ENCODE measurements around the gene ADGRA1.

Gene ADGRA1

GRCh38 chr10:133154996-133155778 lies 67.5 kb downstream of the ADGRA1 start:
- DNase-seq, result no peak

DNA sequence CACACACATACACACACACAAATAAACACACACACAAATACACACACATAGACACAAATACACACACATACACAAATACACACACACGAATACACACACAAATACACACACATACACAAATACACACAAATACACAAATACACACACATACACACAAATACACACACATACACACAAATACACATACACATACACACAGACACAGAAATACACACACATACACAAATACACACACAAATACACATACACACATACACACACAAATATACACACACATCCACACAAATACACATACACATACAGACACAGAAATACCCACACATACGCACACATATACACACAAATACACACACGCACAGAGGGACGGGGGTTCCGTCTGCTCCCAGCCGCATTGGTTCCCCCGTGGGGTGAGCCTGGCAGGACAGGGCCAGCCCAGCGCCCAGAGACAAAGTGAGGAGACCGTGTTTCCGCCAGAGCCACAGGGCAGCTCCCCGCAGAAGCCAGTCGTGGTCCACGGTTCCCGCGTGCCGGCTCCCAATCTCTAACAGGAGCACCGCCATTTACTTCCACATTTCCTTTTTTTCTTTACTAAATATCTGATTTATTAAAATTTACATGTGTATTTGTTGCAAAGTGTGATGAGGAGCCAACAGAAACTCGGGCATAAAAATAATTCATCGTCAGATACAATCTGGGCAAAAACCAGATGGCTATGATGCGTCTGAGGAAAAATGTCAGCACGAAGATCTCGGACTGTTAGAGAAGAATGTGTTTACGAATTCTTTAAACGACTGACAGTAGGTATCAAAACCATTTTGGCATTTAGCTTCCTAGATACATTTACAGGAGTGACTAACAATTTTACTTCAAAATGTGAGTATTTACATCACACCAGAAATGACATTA lies 69.2 kb downstream of the ADGRA1 start:
- no peak for DNase-seq

DNA sequence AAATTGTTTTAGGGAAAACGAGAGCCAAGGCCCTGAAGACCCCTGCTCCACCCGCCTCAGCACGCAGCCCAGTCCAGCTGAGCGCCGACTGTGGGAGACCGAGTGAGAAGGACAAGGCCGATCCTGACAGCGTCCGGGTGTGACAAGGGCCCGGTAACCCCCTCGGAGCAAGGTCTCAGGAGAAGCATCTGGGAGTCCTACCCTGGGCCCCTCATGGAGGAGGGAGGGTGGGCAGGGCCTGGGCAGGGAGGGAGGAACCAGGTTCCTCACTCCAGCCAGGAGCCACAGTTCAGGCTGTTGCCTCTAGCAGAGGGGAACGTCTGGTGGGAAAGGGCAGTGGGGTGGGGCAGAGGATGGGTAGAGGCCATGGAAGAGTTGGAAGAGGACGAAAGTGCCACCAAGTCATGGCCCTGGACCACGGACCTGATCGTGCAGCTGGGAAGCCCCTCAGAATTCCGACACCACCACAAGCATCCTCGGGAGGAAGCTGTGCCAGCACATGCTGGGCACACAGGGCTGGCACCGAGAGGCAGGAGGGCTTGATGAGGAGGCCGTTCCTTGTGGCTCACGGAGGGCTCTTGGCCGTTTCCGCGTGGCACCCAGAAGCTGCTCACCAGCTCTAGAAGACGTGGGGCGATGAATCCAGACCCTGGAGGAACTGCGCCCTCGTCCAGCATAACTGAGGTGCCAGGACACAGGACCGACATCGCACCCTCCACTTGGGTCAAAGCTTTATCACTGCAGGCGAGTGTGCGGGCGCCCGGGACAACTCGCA lies 70.1 kb downstream of the ADGRA1 start:
- no peak for DNase-seq

- DNase-seq, result no peak
Measured at GRCh38 chr10:133158437-133158755, 70.7 kb downstream of the ADGRA1 start.

- no peak for DNase-seq
Measured at GRCh38 chr10:133158756-133159610, 71.3 kb downstream of the ADGRA1 start.

GRCh38 chr10:133159611-133159949 lies 71.9 kb downstream of the ADGRA1 start:
- DNase-seq, result no peak

GRCh38 chr10:133159950-133160825 lies 72.5 kb downstream of the ADGRA1 start, which contains the start of gene KNDC1:
Gene KNDC1 (plus strand): TSS chr10:133160219. CDS start chr10:133160468, 249 bp downstream.
- DNase-seq, result no peak

DNA sequence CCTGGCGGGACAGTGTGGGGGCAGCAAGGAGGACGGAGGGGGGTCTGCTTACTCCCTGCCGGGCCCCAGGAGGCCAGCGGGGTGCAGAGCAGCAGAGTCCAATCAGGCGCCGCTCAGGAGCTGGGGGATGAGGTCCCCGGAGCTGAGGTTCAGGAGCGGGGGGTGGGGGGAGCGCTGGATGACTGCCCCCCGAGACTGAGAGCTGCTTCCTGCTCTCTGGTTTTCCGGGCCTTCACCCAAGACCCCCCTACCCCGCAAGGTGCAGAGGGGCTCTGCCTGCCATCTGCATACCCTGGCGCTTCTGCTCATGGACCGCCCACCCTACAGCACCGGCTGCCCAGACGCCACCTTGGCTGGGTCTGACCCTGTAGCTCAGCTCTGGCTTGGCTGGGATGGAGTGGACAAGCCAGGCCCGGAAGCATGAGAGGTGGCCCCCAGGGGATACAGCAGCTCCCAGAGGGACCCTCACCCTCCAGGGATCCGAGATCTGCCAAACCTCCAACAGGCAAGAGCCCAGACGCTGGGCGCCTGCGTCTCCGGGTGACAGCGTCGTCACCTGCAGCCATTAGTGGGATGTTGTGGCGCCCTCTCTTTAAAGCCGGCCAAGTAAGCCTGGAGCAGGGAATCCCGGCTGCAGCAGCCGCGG lies 73.2 kb downstream of the ADGRA1 start:
- DNase-seq, result no peak

DNA sequence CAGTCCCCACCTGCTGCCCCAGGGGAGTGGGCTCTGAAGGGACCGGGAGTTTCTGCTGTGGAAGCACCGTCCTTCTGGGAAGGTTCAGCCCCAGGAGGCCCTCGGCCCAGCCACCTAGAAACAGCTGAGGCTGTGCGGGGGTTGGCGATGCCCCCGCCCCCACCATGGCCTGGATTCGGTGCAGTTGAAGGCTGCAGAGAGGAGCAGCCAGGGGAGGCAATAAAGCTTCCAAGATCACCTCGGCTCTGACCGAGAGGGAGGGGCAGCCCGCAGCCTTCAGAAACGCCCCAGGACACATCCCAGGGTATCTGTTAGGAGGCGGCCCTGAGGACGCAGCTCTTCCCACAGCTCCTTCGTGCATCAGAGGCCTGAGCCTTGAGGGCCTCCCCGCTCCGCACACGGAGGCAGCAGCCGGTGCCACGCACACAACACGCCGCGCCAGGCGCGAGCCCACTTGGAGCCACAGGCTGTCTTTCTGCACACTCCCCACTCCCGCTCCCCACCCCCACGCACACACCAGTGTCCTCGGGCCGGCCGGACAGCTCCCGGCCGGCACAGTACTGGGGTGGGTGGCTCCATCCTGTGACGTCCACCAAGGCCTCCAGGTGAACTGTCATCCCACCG lies 73.9 kb downstream of the ADGRA1 start:
- no peak for DNase-seq

GRCh38 chr10:133162178-133162909 lies 74.6 kb downstream of the ADGRA1 start:
- DNase-seq, result no peak

DNA sequence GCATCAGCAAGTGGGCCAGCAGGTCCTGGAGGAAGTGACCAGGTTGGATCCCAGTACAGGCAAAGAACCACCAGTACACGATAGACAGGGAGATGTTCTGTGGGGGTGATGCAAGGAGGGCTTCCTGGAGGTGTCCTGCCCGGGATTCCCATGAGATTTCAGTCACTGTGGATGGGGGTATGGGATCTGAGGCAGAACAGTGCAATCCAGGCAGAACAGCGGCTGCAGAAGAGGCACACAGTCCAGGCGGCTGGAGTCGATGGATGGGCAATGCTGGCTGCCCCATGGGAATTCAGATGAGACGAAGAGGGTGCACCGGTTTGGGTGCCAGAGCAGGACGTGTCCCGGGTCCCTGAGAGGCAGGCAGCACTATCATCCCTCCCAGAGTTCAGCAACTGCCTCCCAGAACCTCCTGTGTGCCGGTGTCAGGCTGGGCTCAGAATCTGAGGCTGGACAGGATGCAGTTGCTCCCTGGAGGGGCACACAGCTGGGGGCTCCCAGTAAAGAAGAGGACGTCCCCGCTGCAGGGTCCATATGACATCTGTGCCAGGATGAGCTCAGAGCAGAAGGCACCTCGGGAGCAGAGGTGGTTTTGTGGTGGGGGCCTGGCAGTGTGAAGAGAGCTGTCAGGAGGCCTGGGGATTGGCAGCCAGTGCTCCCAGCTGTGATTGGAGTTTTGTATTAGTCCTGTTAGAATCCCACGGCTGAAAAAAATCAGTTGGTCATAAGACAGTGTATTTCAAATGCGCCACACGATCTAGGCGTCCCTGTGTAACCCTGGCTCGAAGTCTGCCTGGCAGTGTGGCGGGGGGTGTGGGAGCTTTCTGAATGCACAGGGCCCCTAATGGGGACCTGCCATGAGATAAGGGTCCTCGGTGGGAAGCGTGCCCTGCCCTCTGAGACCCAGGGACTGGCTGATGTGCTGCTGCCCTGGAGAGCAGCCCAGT lies 75.5 kb downstream of the ADGRA1 start:
- no peak for DNase-seq

DNA sequence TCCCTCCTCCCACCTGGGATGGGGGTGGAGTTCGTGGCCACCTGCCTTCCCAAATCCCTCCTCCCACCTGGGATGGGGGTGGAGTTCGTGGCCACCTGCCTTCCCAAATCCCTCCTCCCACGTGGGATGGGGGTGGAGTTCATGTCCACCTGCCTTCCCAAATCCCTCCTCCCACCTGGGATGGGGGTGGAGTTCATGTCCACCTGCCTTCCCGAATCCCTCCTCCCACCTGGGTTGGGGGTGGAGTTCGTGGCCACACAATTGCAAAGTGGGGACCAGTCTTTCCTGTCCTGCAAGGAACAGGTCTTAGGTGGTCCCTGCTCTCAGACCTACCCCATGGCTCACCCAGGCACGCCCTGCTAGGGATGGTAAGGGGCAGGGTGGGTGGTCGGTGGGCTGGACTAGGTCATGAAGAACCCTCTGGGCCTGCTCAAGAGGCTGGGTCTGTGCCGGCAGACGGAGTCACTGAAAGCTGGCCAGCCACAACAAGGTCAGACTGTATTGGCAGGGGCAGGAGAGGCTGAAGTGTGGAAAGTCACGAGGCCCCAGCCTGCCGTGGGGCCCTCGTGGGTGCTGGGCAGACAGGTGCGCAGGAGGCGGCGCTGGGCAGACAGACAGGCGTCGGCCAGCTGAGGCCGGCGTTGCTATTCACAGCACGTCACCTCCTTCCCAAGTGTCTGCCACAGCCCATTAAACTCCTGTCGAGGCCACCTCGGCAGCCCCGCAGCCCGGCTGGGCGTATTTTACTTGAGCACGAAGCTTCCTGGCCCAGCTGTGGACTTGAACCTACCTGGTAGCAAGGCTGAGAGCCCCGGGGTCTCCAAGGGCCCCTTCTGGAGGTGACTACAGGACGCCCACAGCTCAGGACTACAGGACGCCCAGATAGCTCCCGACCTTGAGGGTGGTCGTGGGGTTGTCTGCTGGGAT lies 76.4 kb downstream of the ADGRA1 start:
- DNase-seq, result no peak

GRCh38 chr10:133164816-133165555 lies 77.3 kb downstream of the ADGRA1 start:
- no peak for DNase-seq

DNA sequence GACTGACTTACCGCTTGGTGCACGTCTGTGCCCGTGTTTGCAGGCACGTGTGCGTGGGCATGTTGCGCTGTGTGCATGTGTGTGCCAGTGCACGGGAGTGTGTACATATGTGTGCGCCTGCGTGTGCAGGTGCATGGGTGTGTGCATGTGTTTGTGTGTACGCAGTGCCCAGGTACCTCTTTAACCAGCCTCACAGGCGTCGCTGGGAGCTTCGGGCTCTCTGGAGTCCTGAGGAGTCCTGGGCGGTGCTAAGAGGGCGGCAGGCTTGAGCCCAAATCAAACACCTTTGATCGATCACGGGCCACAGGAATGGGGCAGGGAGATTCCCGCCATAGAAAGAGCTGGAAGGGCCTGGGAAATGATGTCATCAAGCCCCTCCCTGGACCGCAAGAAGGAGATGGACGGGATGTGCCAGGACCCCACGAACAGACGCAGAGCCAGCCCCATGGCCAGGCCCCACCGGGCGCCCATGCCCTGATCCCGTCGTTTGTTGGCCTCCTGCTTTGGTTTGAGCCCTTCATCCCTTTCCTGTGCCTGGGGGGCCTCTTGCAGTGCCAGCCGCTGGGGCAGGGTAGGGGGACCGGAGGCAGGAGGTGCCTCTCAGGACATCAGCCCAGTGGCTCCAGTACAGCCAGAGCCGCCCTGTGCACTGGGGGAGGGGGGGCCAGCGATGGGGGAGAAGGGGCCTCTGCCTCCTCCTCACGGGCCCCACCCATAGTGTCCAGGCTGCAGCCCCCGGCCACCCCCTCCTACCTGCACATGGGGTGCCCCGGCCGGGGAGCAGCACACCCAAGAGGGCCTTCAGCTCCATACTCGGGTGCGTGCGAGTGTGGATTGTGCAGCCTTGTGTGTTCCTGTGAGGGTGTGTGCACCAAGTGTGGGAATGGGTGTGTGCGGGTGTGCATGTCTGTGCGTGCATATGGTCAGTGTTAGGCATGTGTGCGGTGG lies 78.1 kb downstream of the ADGRA1 start:
- no peak for DNase-seq

GRCh38 chr10:133166504-133166827 lies 78.7 kb downstream of the ADGRA1 start:
- DNase-seq, result no peak

Data from NCI-H1694 treated with DMSO at 0.1 percent for 48 hours (cell line).